GM12865 (cell line): Measurements from ENCODE around the gene CDC42BPG.
"Not testable (repeated sequence)": the region's sequence is repeated elsewhere in the genome, so short reads cannot be mapped to it uniquely, and the experiment has no call there.

Experiments used
- DNase-seq: peaks from one replicate; pipeline ENCODE4 v3.0.0; 2010; ENCODE audit warnings: low read depth
- H3K4me3 ChIP-seq: 2 replicates; pipeline ENCODE4 v1.5.1; 2011; ENCODE audit warnings: mild to moderate bottlenecking, low read depth, low read length, control low read depth
- CTCF ChIP-seq: IDR thresholded peaks from 2 replicates; pipeline ENCODE4 v1.5.1; 2011; ENCODE audit warnings: low read length, control low read depth, low read depth, inconsistent platforms; ENCODE audit not compliant: insufficient read depth; ENCODE audit errors: missing control alignments

CDC42BPG gene

DNA sequence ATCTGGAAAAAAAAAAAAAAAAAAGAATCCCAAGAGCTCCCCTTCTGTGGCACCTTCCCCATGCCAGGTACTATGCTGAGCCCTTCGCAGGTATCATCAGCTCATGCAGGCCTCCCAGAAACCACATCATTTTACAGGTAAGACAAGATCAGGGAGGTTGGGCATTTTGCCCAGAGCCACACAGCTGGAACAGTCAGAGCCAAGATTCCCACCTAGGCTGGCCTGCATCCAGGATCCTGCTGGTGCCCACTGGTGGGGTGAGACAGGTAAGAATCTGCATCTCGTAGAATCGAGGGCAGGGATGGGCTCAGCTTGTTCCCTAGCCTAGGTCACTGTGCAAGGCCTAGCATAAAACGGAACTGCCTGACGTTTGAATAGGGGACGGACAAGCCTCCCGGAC lies 18.4 kb downstream of the CDC42BPG start:
- no peak for TF ChIP-seq CTCF

GRCh38 chr11:64823568-64824119 lies 20.8 kb downstream of the CDC42BPG start:
- H3K4me3 ChIP-seq, result no peak overlapping the region
- no peak for DNase-seq
- TF ChIP-seq CTCF, result no peak

More for the DNA sequence above, 18.4 kb downstream of the CDC42BPG start:
- no peak for DNase-seq
- no peak overlapping the region for H3K4me3 ChIP-seq

DNA sequence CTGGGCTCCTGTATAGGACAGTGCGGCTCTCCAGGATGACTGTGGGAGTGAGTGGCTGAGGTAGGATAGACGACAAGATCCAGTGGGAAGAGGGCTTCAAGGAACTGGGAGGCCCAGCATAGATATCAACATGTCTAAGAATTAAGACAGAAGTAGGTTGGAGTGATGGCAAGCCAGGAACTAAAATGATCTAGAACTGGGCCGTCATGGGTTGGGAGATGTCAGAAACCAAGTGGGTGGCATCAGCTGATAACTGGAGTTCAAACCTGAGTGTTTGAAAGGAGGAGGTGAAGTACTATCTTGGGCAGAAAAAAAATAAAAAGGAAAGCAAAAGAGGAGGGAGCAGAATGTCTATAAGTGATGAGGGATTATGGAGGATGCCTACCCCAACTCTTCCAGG lies 27.0 kb downstream of the CDC42BPG start:
- no peak overlapping the region for H3K4me3 ChIP-seq
- no peak for TF ChIP-seq CTCF
- no peak for DNase-seq

GRCh38 chr11:64815433-64815832 lies 29.0 kb downstream of the CDC42BPG start:
- DNase-seq, H3K4me3 ChIP-seq: not testable (repeated sequence)

DNA sequence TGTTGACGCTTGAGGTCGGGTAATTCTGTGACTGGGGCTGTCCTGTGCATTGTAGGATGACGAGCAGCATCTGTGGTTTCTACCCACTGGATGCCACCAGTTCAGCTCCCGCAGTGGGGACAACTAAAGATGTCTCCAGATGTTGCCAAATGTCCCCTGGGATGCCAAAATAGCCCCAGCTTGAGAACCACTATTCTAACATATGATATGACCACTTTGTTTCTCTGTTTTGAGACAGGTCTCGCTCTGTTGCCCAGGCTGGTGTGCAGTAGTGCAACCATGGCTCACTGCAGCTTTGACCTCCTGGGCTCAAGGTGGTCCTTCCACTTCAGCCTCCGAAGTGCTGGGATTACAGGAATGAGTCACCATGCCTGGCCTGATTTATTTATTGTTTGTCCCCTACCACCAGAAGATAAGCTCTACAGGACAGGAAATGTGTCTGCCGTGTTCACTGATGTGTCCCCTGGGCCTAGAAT lies 29.7 kb downstream of the CDC42BPG start:
- peak; percentile 95 for DNase-seq
- no peak overlapping the region for H3K4me3 ChIP-seq
- no peak for TF ChIP-seq CTCF

GRCh38 chr11:64813826-64814225 lies 30.6 kb downstream of the CDC42BPG start:
- no peak overlapping the region for H3K4me3 ChIP-seq
- no peak for TF ChIP-seq CTCF
- no peak for DNase-seq

DNA sequence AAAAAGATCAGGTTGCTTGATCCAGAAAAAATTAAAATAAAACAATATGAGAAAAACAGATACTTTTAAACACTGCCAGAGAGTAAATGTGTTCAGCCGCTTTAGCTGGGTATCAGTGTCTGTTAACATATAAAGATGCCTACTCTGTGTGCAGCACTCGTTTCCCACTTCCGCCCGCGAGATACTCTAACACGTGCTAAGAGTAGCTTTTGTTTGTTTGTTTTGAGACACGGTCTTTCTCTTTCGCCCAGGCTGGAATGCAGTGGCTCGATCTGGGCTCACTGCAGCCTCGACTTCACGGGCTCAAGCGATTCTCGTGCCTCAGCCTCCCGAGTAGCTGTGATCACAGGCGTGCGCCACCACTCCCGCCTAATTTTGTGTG lies 33.6 kb downstream of the CDC42BPG start:
- peak overlapping the region; percentile 87 for H3K4me3 ChIP-seq
- no peak for TF ChIP-seq CTCF
- peak; percentile 70 for DNase-seq
